HG03060 (cell line): ENCODE measurements around the gene KRT3.
"Not testable (repeated sequence)": the region's sequence is repeated elsewhere in the genome, so short reads cannot be mapped to it uniquely, and the experiment has no call there.

ENCODE experiments used
- ATAC-seq: cut with Tn5 transposase; IDR thresholded peaks from one replicate; pipeline ENCODE4 v1.9.1; 2021; ENCODE audit warnings: low read depth, moderate number of reproducible peaks; ENCODE audit not compliant: unreplicated experiment

The KRT3 gene

DNA sequence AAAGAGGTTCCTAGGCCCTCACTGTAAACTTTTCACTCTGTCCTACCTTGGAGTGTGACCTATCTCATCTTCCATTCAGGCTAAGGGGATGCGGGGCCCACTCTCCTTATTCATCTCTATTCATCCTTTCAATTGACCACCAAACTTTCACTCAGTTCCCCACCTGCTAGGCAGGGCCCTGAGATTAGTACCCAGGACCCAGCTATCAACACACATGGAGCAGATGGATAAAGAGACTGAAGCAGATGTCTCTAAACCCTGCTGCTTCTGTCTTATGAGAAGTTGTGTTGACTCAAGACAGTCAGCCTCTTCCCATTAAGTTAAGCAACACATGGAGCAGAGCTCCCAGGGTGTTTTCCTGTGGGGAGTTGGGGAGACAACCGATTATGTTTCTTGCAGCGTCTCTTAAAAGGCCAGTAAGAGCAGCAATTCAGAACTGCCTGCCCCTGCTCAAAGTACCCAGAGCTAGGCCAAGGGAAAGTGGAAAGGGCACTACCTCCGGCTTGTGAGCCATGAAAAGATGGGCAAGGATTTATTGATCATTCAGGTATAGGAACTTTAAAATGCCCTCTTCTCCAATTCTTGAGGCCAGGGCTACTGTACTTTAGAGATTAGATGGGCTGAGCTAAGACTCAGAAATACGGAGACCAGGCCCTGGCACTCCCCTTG lies 29.4 kb downstream of the KRT3 start:
- no peak for ATAC-seq

DNA sequence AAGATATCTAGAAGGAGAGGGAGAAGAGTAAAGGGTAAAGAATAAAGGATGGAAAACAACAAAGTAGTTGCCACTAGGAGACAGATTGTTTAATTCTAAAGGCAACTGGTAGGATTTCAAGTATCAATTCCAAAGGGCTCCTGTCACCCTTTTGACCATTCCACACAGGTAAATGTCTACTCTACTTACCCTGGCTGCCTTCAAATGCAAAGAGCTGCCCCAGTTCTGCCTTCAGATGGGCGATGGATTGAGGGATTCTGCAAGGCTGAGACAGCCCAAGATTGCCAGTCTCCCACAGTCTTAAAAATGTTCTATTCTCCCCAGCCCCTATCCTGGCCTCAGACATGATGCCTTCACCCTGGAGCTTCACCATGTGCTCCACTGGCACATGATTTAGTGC lies 30.2 kb downstream of the KRT3 start:
- no peak for ATAC-seq

DNA sequence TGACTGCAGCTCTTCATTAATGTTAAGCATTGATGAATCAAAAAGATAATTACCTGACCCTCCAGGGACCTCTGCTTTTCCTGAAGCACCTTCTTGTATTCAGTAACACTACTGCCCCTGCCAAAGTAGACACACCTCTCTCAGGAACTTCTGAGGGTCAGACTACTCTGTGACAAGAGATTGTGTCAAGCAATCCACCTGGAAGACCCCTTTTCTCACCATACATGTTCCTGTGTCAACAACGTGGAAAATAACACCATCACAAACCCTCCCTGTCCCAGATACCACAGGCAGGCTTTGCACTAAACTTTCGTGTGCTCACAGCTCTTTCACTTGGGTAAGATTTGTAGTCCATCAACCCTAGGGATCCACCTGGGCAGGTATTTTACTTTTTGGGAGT lies 31.9 kb downstream of the KRT3 start:
- ATAC-seq = no peak

DNA sequence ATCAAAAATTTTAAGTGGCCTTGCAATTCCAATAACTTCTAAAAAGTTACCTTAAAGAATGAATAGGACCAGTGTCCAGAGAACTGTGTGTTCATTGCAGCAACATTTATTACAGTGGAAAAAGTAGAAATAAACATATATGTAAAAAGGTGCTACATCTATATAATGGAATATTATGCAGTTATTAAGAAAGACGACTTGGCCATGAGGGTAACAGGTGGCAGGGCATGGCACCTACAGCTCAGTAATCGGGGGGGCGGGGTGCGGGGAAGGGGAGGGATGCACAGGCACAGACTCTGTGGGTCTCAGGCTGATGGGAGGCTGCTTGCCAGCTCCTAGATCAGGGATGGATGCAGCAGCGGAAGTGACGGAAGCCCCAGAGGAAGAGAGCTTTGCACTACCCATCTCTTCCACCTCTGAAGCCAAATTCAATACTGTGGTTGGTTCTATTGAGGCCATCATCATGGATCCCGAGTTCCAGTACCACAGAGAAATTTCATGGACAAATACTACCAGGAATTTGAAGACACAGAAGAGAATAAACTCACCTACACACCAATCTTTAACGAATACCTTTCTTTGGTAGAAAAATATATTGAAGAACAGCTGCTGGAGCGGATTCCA lies 32.8 kb downstream of the KRT3 start:
- ATAC-seq = no peak

DNA sequence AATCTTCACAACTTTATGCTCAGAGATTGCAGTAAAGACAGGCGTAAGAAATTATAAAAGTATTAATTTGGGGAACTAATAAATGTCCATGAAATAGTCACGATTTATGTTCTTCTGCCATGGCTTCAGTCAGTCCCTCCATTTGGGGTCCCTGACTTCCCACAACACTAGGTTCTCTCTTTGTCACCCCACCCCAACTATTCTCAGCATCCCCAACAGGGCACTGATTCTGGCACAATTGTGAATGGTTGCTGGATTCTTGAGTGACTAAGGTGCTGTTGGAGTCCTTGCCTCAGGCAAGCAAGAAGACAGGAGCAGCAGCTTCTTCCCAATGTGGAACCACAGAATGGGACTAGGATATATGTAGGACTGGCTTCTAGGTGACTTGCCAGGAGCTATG lies 34.1 kb downstream of the KRT3 start:
- ATAC-seq = no peak

DNA sequence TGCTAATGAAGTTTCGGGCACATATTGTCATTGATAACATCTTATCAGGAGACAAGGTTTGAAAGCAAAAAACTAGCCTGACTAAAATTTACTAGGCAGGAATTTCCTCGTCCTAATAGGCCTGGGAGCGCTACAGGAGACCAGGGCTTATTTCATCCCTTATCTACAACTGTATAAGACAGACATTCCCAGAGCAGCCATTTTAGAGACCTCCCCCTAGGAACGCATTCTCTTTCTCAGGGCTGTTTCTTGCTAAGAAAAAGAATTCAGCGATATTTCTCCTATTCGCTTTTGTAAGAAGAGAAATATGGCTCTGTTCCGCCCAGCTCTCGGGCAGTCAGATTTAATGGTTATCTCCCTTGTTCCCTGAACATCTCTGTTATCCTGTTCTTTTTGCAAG lies 34.7 kb downstream of the KRT3 start:
- not testable (repeated sequence) for ATAC-seq

DNA sequence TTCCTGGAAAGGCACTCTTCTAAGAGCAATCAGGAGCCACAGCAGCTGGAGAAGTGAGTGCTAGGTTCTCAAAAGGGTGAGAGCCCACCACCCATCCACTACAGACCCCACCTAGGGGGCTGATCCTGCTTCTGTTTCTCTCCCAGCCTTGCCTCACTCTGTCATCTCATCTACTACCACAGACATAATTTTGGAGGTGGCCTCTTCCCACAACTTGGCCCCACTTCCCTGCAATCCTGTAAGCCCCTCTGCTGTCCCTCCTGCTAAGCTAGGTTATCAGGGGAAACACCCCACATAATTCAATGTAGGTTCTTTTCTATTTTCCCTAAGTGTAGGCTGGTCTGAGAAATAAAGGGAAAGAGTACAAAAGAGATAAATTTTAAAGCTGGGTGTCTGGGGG lies 35.3 kb downstream of the KRT3 start:
- ATAC-seq = no peak

DNA sequence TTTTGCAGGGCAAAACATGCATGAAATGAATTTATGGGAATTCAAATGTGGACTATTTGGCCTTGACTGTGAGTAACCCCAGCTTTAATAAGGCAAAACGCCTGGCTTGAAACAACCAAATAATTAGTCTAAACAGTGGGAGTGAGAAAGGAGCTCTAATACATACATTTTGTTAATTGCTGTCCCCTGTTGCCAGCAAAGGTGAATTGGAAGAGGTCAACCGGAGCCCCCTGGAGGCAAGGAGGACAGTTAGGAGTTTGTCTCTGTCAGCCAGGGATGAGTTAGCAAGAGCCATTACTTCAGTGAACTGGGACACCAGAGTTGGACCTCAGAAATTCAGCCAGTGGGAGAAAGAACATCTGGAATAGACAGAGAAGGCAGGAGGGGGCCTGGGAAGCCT lies 36.2 kb downstream of the KRT3 start:
- no peak for ATAC-seq

DNA sequence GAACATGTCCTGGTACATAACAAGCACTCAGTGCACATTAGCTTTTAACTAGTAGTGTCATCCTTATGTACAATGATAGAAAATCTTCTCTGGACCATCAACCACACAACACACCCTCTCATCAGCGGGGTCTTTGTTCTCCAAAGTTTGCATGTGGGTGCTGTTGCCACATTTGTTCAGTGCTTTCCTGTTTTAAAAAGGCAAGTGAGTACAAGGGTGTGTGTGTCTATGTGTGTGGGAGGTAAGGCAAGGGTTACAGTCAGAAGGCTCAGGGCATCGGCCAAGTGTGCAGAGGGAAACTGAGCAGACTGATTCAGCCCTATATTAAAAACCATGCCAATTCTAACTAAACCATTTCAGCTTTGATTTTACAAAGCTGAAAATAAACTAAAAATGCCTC lies 36.7 kb downstream of the KRT3 start:
- ATAC-seq = no peak

DNA sequence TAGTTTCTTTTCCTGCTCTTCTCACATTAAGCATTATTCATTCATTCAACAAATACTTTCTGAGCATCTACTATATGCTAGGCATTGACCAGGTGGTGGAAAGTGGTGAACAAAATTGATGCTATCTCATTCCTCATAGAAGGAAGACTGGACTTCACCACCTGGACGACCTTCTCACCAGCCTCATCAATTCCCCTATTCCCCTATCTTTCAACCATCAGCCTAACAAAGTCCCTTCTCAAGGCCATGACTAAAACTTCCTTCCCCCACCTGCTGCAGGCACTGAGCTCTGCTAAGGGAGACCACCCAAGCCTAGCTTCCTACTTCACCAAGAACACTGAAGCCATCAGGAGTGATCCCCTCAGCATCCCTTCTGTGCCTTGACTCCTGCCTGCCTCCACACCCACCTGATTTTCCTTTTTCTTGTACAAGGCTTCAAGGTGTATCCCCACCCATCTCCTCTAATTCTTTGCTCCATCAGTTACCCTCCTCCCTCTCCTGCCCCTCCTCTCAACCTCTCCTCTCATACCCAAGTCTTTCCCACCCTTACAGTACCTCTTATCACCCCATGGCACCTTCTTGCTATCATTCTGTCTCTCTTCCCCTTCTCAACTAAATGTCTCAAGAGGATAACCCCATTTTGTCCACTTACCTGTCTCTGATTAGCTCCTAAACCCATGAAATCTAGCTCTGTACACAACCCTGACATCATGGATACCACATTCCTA lies 38.3 kb downstream of the KRT3 start:
- ATAC-seq = no peak

DNA sequence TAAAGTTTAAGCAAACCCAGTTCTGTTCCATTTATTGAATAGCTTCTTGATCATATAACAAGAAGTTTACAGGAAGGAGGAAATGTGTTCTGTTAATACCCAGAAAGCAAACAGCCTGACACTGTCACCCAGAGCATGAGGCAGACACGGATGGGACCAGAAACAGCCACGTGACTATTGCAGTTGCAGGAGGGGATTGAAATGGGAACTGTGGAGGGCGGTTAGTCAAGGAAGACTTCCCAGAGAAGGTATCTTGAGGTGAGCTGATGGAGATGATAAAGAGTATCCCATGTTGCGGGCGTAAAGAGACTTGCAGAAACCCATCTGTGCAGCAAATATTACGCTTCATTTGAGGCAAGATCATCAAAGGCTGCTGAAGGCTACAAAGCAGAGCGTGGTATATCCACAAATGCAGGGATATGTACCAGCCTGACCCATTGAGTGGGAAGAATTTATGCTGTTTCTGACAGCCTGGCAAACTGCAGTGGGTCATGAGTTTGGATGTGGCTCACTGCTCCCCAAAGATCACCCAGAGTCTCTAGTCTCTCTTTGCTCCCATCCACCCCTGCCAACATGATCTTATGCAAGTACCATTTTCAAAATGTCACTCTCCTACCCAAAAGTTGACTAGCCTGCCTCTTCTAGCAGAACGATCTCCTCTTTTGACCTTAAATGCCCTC lies 39.5 kb downstream of the KRT3 start:
- no peak for ATAC-seq

DNA sequence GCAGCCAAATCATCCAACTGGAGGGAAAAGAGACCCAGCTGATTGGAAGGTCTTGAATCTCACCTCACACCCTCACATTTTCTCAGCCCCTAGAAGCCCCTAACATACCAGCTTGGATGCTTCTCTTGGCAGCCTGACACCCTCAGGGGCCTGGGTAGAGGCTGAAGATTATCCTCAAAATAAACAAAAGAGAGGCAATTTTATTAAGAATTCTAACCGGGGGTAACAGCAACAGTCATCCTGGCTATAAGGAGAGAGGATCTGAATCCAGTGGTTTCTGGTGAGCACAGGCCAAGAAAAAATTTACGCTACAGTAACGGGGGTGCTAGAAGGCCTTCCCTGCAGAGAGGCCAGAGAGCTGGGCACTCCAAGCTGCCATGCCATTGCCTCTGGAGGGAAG lies 40.4 kb downstream of the KRT3 start:
- ATAC-seq = no peak

DNA sequence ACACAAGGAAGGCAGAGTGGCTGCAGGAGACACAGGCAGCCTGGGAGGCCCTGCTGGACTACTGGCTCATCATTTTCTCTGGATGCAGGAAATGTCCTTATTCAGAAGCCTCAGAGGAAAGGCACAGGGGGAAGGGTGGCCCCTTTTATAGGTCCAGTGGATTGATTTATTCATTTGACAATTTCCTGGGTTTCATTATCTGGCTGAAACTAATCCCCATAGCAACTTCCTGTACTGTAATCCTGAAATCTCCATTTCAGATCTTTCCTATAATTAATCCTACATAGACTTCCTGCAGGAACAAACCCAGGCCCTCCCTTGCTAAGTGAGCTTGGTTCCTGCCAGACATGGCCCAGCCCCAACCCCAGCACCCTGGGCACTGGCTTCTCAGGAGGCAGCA lies 41.8 kb downstream of the KRT3 start:
- no peak for ATAC-seq

DNA sequence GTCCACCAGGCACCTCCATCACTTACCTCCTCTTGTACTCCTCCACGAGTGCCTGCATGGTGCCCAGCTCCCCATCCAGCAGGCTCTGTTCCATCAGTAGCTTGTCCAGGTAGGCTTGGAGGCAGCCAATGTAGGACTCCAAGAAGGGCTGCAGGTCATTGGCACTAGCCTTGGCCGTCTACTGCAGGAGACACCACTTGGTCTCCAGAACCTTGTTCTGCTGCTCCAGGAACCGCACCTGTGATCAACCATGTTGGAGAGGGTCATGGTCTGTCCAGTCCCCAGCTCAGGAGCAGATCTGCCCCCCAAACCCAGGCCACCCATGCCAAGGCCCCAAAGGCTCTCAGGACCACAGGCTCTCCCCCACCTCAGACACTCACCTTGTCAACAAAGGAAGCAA lies 42.6 kb downstream of the KRT3 start:
- ATAC-seq = no peak

DNA sequence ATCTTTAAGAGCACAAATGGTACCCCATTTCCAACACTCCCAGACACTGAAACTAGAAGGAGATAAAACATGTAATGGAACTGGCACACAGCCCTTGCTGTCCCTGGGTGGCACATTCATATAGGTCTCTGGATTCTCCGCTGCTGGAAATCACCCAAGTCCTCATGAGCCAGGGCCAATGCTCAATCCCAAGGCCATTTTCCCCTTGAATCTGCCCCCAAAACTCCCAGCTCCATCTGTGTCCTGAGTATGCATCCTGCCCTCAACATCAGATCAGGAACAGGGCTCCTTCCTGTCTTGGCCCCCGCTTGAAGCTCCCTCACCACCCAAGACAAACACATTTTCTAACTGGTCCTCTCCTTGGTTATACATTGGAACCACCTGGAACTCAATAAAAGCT lies 43.4 kb downstream of the KRT3 start:
- no peak for ATAC-seq

DNA sequence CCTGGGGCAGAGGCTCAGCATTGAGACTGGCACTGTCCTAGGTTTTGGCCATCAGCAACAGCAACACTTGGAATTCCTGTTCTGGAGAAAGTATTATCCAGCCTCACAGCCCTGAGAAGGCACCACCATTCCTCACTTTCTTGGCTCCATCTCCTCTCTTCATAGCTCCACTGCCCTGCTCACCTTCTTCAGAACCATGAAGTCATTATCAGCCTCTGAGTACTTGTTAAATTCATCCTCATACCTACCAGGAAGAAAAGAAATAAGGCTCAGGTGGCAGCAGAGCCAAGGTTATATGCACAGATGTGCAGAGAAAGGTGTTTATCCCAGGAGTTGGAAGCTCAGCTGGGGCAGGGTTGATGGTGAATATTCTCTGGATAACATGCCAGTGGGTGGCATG lies 44.1 kb downstream of the KRT3 start:
- ATAC-seq = no peak

DNA sequence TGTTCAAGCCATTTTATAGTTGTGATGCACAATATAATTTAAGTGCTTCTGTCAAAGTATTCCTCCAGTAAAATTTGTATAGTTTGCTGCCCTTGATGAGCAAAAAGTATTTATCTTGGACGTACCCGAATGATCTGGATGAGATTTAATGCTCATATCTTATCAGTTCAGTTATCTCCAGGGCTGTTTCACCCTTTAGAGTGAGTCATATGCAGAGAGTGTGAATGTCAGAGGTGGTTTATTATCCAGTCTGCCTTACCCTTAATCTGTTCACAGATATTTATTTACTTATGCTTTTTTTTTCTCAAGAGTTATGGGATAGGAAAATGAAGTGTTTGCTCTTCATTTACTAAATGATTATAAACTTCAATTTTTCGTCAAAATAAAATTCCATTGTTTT lies 45.4 kb downstream of the KRT3 start:
- ATAC-seq = not testable (repeated sequence)

DNA sequence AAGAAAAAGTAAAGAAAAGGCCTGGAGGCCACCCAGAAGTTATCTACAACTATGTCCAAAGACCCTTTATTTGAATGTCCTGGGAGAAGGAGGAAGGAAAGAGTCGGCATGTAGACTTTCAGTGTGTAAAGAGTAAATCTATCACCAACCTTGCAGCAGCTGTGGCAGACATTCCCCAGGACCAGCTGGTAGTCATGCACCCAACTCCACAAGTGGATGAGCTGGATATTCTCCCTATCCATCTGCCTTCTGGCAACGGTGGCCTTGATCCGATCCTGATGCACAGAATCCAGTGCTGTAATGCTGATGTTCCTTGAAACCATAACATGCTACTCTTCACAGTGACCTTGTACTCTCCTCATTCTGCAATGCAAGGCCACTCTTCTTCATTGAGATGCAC lies 46.1 kb downstream of the KRT3 start:
- no peak for ATAC-seq

DNA sequence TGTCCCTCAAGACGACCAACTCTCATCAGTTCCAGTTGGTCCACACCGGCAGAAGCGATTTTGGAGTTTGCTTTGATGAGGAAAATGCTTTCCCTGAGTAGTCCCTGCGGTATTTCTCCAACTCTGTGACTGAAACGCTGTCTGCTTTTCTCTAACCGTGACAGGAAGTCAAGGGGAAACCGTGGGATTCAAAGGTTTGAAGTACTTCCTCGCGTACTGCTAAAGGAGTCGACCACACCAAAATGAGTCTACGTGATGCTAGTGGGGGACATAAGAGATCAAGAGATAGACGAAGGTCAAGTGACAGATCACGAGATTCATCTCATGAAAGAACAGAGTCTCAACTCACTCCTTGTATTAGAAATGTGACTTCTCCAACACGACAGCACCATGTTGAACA lies 47.3 kb downstream of the KRT3 start:
- no peak for ATAC-seq

DNA sequence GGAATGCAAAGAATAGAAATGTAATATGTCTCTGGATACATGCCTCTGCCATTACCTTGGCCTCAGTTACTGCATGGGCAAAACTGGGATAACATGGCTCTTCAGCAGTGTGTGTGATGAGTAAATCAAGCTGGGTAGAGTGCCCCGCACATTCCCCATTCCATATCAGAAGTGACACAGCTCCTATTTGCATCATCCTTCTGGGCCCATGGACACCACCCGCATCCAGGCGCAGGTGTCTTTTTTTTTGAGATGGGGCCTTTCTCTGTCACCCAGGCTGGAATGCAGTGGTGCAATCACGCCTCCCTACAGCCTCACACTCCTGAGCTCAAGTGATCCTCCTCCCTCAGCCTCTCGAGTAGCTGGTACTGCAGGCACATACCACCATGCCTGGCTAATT lies 50.4 kb downstream of the KRT3 start:
- no peak for ATAC-seq

DNA sequence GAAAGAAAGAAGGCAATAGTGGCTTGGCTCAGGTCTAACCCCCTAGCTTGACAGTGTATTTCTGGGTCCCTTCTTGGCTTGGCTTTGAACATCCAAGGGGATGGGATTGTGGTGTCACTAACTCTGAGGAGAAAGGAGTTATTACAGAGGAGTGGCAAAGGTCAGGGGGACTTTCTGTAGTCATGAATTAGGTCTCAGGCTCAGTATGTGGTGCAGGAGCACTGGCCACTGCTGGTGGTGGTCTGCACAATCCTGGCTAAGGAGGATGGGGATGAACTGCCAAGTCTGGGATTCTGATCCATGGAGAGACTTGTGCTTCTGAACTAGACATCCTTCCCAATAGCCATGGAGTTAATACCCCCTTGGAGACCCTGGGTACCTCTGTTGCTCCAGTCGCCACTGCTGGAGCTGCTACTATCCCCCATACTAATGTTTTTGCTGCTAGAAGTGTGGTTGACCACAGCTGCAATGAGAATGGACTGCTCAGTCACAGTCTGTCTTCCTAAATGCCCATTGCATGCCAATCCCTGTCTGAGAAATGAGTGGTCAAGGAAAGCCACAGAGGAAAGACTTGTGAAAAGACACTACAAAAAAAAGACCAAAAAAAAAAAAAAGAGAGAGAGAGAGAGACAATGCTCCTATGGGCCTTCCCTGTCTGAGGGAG lies 51.3 kb downstream of the KRT3 start:
- no peak for ATAC-seq
